Endometrial microvascular endothelial cells (primary cell): ENCODE data around the gene ABHD17C. TPM values are rescaled to one million over a fixed set of nuclear protein-coding genes. Genes with fewer than 3 reads are reported as not detected.

Experiments
- in situ Hi-C: cut with HindIII; loops from 2 replicates; pipeline ENCODE4 v1.10.0; 2017; ENCODE audit warnings: low sequenced_read_pairs, low pct_unique_long_range_greater_than_20kb; ENCODE audit errors: inconsistent ontology term
- total RNA-seq: library from RNA; depleted of rRNA; stranded (reverse); fragments of >200 nt; gene quantifications from one replicate; pipeline ENCODE4 v1.2.3, GENCODE V29; 2015; ENCODE audit errors: inconsistent ontology term

Gene ABHD17C
- total RNA-seq, 1 donor from 2014 or later: 12.6 TPM

- in situ Hi-C loops: no loop called here
Measured at GRCh38 chr15:80712956-80713355, 17.8 kb downstream of the ABHD17C start.

GRCh38 chr15:80721476-80721875 is 26.4 kb downstream of the ABHD17C start:
- in situ Hi-C loops: no loop called here

GRCh38 chr15:80722811-80723210 is 27.7 kb downstream of the ABHD17C start:
- in situ Hi-C loops: no loop called here

- in situ Hi-C loops: no loop called here
Measured at GRCh38 chr15:80727196-80727595, 32.1 kb downstream of the ABHD17C start.

- in situ Hi-C loops: no loop called here
Measured at GRCh38 chr15:80727596-80727995, 32.5 kb downstream of the ABHD17C start.

- in situ Hi-C loops: no loop called here
Measured at GRCh38 chr15:80730387-80730786, 35.3 kb downstream of the ABHD17C start.

GRCh38 chr15:80730926-80731325 is 35.8 kb downstream of the ABHD17C start:
- in situ Hi-C loops: no loop called here

GRCh38 chr15:80732167-80732566 is 37.1 kb downstream of the ABHD17C start:
- in situ Hi-C loops: no loop called here

GRCh38 chr15:80732818-80733217 is 37.7 kb downstream of the ABHD17C start:
- in situ Hi-C loops: no loop called here

- in situ Hi-C loops: no loop called here
Measured at GRCh38 chr15:80733460-80733859, 38.4 kb downstream of the ABHD17C start.

- in situ Hi-C loops: no loop called here
Measured at GRCh38 chr15:80735344-80735743, 40.2 kb downstream of the ABHD17C start.

- in situ Hi-C loops: no loop called here
Measured at GRCh38 chr15:80736560-80736959, 41.5 kb downstream of the ABHD17C start.

- in situ Hi-C loops: no loop called here
Measured at GRCh38 chr15:80739919-80740318, 44.8 kb downstream of the ABHD17C start.

- in situ Hi-C loops: no loop called here
Measured at GRCh38 chr15:80742081-80742480, 47.0 kb downstream of the ABHD17C start.

GRCh38 chr15:80743189-80743833 is 48.2 kb downstream of the ABHD17C start:
- in situ Hi-C loops: no loop called here

GRCh38 chr15:80744415-80744814 is 49.3 kb downstream of the ABHD17C start:
- in situ Hi-C loops: no loop called here

GRCh38 chr15:80744826-80745225 is 49.7 kb downstream of the ABHD17C start:
- in situ Hi-C loops: no loop called here

GRCh38 chr15:80745888-80746287 is 50.8 kb downstream of the ABHD17C start:
- in situ Hi-C loops: no loop called here

- in situ Hi-C loops: no loop called here
Measured at GRCh38 chr15:80747317-80748053, 52.4 kb downstream of the ABHD17C start.

GRCh38 chr15:80749589-80749988 is 54.5 kb downstream of the ABHD17C start:
- in situ Hi-C loops: no loop called here
